PFSK-1 (cell line): ENCODE data around the gene HEG1.

Experiments
- FOXP2 ChIP-seq: optimal IDR thresholded peaks from 2 replicates; pipeline ENCODE3; 2011; ENCODE audit warnings: borderline replicate concordance, control low read depth, inconsistent platforms; ENCODE audit not compliant: insufficient read depth; ENCODE audit errors: extremely low read length, extremely low read depth
- POLR2AphosphoS5 ChIP-seq: IDR thresholded peaks from 2 replicates; pipeline ENCODE4 v1.6.1; 2012; ENCODE audit warnings: low read depth, mild to moderate bottlenecking, control low read depth, low read length, moderate library complexity
- REST ChIP-seq, 2 experiments: IDR thresholded peaks; 2 replicates each; pipeline versions ENCODE4 v1.6.1 to v1.8.0; 2011 to 2012; ENCODE audit warnings: low read depth in 2 of 2, low read length in 2 of 2, control low read depth in 1 of 2, inconsistent platforms in 1 of 2, mild to moderate bottlenecking in 1 of 2, moderate library complexity in 1 of 2; ENCODE audit not compliant: insufficient read depth in 1 of 2
- SIN3A ChIP-seq: IDR thresholded peaks from 2 replicates; pipeline ENCODE4 v1.6.1; 2012; ENCODE audit warnings: mild to moderate bottlenecking, low read length, moderate library complexity, borderline replicate concordance; ENCODE audit not compliant: insufficient read depth
- TAF1 ChIP-seq: IDR thresholded peaks from 2 replicates; pipeline ENCODE4 v1.6.1; 2012; ENCODE audit warnings: low read length, control low read depth, borderline replicate concordance; ENCODE audit not compliant: insufficient read depth

HEG1 gene

GRCh38 chr3:124978627-124979026 is 77.2 kb downstream of the HEG1 start:
- TF ChIP-seq POLR2AphosphoS5 (no peak), SIN3A (no peak), FOXP2 (no peak), REST (IDR thresholded peaks at IDR 0.05; ENCODE audit: insufficient read depth in 1 of 2, low read depth in 2 of 2, low read length in 2 of 2) (no peak), TAF1 (no peak)

GRCh38 chr3:124976383-124976782 is 79.4 kb downstream of the HEG1 start:
- TF ChIP-seq TAF1 = no peak
- TF ChIP-seq SIN3A = no peak
- TF ChIP-seq POLR2AphosphoS5 = no peak
- no peak for TF ChIP-seq REST (IDR thresholded peaks at IDR 0.05; ENCODE audit: insufficient read depth in 1 of 2, low read depth in 2 of 2, low read length in 2 of 2)
- no peak for TF ChIP-seq FOXP2

DNA sequence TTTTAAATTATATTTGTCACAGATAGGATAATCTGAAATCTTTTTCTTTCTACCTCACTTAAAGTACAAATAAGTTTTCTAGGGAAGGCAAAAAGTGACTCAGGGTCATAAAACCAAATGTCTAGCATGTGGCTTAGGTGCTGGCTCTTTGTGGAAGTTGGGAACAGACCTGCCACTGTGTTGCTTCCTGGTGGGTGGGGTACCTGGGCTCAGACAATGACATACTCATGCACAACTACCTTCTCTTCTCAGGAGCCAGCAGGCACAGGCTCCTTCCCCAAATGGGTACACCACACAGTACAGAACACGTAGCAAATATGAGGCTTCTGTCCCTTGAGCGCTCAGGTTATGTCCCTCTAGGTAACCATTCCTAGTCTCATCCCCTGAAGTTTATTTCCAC is 81.1 kb downstream of the HEG1 start:
- TF ChIP-seq REST (IDR thresholded peaks at IDR 0.05; ENCODE audit: insufficient read depth in 1 of 2, low read depth in 2 of 2, low read length in 2 of 2) (no peak), SIN3A (no peak), POLR2AphosphoS5 (no peak), FOXP2 (no peak), TAF1 (no peak)

DNA sequence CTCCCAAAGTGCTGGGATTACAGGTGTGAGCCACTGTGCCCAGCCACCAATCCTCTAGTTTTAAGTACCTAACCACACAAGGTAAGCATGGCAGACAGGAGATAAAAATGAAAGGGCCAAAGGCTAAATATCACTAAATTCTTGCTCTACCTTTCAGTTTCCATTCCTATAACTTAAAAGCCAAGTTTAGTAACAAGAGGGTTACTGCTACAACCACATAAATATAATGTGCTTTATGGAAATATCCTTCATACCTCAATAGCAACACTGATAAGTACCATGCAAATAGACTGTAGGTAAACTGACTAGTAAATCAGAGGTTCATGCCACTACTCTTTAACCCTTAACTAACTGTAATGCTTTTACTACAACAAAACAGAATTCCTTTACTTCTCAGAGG is 82.5 kb downstream of the HEG1 start:
- TF ChIP-seq POLR2AphosphoS5 = no peak
- TF ChIP-seq FOXP2 = no peak
- TF ChIP-seq REST (IDR thresholded peaks at IDR 0.05; ENCODE audit: insufficient read depth in 1 of 2, low read depth in 2 of 2, low read length in 2 of 2) = no peak
- TF ChIP-seq TAF1 = no peak
- TF ChIP-seq SIN3A = no peak

DNA sequence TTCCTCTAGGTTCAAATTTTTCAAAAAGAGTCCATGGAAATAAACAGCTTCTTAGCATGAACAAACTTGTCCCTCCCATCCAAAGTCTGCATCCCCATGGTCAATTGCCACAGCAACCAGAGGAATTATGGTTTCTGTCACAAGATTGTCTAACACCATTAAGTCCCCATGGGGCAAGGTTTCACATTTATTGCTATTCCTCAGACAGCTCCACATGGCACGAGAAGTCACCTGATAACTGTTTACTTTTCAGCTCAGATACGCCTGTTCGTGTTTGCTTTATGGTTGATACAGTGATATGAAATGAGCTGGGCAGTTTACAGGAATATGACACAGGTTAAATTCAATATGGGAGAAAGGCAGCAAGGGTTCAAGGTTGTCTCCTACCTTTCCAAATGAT is 83.3 kb downstream of the HEG1 start:
- TF ChIP-seq SIN3A = no peak
- TF ChIP-seq REST (IDR thresholded peaks at IDR 0.05; ENCODE audit: insufficient read depth in 1 of 2, low read depth in 2 of 2, low read length in 2 of 2) = no peak
- TF ChIP-seq FOXP2 = no peak
- no peak for TF ChIP-seq TAF1
- TF ChIP-seq POLR2AphosphoS5 = no peak
